HG02840 (cell line): Measurements from ENCODE around the gene ADGRL1.
"Not testable (repeated sequence)": the region's sequence is repeated elsewhere in the genome, so short reads cannot be mapped to it uniquely, and the experiment has no call there.

ENCODE experiments used
- ATAC-seq: cut with Tn5 transposase; IDR thresholded peaks from one replicate; pipeline ENCODE4 v1.9.1; 2021; ENCODE audit warnings: mild to moderate bottlenecking, moderate library complexity, moderate number of reproducible peaks; ENCODE audit not compliant: unreplicated experiment, low FRiP score

The ADGRL1 gene

DNA sequence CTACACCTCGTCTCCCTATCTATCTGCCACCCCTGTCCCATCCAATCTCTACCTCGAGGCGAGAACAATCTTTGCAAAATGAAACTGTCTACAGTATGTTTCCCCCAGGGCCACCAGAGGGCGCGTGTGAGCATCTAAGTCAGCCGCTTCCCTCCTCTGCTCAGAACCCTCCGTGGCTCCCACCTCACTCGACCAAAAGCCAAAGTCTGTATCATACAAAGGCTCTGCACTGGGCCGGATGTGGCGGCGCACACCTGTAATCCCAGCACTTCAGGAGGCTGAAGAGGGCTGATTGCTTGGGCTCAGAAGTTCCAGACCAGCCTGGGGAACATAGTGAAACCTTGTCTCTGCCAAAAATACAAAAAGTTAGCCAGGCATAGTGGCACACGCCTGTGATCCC, 9.9 kb downstream of the ADGRL1 start:
- not testable (repeated sequence) for ATAC-seq

DNA sequence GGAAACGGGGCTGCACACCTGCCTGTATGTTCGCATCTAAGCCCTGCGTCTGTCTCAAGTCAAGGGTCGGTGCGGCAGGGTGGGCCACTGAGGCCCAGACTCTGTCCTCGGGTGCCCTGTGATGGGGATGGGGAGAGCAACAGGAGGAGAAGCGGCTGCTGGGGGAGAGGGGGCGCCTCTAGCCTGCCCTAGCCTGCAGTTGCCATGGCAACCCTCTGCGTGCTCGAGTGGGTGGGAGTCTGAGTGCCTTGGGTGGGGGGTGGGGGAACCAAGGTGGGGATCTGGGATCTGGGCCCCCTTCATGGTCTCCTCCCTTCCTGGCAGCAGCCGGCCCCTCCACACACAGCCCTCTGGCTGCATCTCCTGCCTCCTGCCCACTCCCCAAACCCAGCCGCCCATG, 10.8 kb downstream of the ADGRL1 start:
- ATAC-seq: not testable (repeated sequence)

DNA sequence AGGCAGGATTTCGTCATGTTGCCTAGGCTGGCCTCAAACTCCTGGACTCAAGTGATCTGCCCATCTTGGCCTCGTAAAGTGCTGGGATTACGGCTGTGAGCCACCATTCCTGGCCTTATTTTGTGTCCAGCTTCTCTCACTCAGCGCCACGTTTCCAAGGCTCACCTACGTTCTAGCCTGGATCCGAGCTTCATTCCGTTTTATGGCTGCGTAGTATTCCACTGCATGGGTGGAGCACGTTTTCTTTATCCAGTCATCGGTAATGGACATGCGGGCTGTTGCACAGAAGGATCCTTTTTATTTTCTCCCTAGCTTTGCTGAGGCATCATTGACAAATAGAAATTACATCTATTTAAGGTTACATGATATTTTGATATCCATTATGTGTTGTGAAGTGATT, 16.6 kb downstream of the ADGRL1 start:
- ATAC-seq: no peak

DNA sequence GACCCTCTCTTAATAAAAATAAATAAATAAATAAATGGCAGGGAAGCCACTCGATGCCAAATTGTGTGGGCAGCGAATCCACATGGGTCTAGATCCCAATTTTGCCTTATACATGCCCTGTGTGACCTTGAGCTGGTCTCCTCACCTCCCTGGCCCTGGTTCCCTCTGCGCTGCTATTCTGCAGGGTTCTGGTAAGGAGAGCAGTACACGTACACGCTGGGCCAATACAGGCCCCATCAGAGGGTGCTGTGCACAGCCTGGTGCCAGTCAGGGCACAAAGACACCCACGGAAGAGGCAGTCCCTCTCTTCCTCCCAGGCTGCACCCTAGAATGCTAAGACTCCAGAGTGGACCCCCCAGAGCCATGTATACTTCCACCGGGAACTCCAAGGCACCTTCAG, 17.9 kb downstream of the ADGRL1 start:
- ATAC-seq: not testable (repeated sequence)

DNA sequence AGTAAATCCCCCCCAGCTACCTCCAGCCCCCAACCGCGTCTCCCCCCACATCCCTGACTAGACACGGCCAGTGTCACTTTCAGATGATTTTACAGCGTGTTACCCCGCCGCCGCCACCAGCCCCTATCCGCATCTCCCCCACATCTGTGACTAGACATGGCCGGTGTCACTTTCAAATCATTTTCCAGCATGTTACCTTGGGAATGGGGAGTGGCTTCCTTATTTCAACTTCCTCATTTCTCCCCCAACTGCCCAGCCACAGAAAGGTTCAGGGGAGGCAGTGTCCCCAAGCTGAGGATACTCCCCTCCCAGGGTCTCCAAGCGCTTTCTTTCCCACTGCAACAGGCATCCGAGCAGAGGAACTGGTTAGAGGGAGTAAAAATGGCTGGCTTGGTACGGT, 18.4 kb downstream of the ADGRL1 start:
- ATAC-seq: no peak

DNA sequence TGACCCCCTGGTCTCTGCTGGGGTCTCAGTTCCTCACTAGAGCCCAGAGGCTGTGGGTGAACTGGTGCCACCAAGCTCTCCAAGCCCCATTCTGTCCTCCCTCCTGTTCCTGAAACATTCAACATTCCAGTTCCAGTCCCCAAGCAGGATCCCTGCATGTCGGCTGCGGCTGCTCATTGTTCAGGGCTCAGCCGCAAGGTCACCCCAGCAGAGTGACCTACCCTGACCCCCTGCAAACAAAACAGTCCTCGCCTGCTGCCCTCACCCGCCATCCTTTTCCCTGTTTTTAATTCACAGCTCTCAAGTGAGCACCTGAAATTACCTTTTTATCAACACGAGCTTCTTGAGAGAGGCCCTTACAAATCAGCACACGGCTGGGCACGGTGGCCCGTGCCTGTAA, 19.3 kb downstream of the ADGRL1 start:
- not testable (repeated sequence) for ATAC-seq

DNA sequence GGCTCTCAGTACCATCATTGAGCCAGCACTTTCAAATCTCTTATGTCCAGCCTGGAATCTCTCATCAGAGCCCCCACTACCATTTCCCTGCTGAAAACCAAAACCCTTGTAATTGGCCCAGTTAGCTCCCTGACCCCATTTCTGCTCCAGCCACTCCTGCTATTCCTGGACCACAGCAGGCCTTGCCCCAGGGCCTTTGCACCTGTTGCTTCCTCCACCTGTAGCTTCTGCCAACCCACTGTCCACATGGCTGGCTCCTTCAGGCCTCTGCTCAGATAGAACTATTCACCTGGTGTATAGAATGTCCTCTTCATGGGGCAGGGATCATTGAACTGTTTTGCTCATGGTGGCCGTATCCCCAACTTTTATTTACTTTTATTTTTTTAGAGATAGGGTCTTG, 20.3 kb downstream of the ADGRL1 start:
- not testable (repeated sequence) for ATAC-seq

DNA sequence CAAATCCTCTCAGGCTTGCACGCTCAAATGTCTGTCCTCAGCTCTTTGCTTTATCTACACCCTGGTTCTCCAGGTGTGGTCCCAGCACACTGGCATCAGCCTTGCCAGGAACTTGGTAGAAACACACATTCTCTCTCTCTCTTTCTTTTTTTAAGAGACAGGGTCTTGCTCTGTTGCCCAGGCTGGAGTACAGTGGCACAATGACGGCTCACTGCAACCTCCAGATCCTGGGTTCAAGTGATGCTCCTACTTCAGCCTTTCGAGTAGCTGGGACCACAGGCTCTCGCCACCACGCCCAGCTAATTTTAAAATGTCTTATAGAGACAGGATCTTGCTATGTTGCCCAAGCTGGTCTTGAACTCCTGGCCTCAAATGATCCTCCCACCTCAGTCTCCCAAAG, 20.8 kb downstream of the ADGRL1 start:
- ATAC-seq: no peak

DNA sequence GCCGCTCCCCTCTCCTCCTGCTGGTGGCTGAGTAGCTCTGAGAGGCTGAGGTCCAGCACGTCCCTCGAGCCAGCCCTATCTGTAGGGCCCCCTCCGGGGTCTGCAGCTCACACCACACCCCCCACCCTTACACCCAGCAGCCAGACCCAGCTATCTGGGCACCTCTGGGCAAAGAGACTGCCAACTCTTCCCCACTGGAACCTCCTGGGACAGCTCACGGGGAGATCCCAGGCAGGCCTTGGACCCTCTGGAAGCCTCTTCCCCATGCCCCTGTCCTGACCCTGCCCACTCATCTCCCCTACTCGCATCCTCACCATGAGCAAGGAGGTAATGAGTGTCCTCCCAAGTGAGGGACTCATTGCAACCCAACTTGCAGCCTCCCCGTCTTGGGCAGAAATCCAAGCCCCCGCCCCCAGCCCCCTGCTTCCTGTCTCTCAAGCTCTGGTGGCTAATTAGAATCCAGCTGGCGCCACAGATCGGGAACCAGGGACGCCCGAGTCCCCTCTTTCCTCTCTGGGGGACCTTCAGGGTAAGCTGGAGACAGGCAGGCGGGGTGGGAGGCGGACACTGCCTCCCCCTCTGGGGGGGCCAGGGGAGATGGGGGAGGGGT, 22.1 kb downstream of the ADGRL1 start:
- ATAC-seq: no peak

DNA sequence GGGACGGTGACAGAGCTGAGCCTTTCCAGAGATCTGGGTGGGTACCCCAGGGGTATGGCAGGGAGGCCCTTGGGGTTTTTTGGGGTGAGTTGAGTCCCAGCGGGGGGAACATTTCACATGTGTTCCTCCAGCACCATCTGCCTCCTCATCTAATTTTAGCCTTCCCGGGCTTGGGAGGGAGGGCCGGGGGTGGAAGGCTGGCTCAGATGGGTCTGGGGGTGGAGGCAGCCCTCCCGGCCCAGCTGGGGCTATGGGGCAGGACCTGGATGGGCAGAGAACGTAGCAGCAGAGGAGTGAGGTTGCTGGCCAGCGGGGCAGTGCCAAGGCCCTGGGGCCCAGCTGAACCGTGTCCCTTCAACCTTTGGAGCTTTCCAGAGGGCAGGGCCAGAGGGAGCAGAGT, 23.5 kb downstream of the ADGRL1 start:
- no peak for ATAC-seq

DNA sequence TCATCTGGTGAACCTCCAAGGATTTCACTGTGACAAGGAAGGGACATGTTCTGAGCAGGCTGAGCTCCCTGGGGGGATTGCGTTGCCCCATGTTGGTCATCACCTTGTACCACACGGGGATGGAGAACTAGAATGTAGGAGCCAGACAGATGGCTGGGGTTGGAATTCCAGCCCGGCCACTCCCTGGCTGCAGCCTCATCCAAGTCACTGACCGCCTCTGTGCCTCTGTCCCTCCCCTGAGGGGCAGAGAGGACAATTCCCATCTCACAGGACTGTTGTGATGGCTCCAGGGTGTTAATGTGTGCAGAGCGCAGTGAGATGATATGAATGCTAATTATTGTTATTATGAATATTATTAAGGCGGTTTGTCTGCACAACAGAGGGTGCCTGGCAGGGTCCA, 24.1 kb downstream of the ADGRL1 start:
- no peak for ATAC-seq

DNA sequence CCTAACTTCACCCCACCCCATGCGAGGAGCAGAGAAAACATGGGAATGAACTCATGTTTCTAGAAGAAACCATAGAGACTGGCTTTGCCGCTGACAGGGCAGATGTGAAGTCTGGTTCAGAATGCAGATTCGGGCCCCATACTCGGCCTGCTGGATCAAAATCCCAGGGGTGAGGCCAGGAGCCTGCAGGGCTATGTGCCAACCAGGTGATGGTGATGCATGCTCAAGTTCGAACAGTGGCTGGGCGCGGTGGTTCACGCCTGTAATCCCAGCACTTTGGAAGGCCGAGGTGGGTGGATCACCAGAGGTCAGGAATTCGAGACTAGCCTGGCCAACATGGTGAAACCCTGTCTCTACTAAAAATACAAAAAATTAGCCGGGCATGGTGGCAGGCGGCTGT, 24.8 kb downstream of the ADGRL1 start:
- not testable (repeated sequence) for ATAC-seq

DNA sequence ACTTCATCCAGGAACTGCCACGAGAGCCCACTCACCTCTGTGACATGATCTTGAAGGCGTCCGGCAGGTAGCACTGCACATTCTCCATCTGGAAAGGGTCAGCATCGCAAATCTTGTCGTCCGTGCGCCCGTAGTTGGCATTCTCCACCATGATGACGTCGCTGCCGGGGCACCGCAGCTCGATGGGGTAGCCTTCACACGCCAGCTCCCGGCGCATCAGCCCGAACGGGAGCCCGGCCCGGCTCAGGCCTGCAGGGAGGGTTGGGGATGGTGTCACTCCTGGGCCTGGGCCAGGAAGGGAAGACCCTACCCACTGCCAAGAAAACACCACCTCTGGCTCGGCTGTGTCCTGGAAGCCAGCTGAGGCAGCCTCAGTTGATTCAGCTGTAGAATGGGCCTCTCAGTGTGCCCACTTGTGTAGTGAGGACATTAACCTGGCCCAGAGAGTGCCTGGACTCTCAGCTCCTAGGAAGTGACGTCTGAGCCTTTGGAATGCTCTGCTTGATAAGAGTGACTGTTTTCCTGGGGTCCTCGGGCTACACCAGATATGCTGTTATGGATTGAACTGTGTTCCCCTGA, 28.4 kb downstream of the ADGRL1 start:
- ATAC-seq: no peak

DNA sequence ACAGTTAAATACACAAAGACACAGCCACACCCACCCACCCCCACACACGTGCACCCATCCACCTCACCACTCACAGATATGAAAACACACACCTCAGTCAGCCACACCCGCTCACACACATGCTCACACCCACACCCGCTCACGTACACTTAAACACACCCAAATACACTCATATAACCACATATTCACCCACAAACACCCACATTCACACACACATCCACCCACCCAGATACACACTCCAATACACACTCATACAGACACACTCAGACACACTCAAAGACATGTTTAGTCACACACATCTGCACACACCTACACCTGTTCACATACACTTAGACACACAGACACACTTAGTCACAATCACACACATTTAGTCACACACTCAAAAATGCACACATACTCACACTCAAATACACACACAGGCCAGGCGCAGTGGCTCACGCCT, 30.6 kb downstream of the ADGRL1 start:
- no peak for ATAC-seq

DNA sequence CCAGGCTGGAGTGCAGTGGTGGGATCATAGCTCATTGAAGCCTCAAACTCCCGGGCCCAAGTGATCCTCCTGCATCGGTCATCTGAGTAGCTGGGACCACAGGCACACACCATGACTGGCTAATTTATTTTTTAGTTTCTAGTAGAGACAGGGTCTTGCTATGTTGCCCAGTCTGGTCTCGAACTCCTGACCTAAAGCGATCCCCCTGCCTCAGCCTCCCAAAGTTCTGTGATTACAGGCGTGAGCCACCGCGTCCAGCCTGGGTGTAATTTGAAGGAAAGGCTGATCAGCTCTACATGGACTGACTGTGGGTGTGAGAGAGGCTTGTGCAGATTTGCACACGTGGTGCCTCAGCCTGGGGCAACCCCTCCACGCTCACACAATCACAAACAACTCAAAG, 31.1 kb downstream of the ADGRL1 start:
- ATAC-seq: no peak

DNA sequence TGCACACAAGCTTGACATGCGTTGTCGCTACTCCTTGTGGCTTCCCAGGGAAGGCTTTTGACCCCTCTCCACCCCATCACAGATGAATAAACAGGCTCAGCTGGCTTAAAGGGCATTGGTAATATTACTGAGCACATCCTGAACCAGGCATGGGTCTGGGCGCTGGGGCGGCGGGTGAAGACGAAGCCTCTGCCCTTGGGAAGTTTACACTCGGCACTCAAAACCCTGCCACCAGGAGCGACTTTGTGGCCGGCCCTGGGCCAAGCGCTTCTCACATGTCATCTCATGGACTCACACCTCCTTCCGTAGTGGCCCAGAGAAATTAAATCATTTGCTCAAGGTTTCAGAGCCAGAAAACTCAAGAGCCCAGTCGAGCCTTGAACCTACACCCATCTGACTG, 37.0 kb downstream of the ADGRL1 start:
- no peak for ATAC-seq

DNA sequence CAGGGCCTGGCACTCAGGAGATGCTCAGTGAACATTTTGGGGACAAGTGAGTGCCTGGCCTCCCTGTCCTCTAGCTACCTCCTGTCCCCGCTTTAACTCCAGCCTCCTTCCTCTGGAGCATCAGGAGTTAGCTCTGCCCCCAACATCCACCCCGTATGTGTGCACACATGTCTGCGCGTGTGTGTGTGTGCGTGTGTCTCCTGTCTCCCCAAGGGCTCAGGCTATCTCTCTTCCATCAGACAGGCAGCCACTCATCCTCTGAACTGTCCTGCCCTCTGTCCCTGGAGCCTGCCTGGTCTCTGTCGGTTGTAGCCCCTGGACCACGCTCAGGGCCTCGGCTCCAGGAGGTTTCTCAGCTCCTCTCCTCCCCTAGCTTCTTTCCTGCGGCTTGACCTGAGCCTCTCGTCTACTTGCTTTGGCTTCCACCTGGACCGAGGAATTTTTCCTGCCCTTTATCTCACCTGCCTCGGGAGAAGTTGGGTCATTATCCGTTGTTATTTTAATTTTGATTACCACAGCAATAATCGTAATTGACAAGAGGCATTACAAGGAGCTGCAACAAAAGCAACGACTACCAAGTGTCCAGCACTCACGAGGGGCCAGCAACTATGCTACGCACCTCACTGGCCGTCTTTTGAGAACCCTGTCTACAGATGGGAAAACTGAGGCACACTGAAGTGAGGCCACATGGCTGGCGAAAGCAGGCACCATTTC, 37.6 kb downstream of the ADGRL1 start:
- no peak for ATAC-seq

DNA sequence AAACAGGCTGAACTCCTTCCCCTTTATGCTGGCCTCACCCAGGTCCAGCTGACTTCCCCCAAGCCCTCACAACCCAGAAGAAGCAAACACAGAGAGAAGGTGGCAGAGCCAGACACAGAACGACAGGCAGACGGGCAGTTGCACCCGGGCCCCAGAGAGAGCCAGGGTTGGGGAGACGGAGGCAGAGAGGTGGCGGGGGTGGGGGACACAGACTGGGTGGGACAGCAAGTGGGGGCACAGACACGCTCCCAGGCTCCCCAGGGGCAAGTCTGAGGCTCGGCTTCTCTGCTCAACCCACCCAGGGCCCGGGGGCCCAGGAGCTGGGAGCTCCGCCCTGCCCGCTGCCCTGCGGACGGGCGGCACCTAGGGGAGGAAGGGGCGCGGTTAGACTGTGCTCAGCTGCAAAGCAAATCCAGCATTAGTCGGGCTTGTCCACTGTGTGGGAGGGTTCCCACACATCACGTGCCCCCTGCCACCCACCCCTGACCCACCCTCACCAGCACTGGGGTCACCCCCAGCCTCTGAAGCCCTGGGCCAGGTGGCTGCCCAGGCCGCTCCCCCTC, 38.3 kb downstream of the ADGRL1 start:
- ATAC-seq: no peak

DNA sequence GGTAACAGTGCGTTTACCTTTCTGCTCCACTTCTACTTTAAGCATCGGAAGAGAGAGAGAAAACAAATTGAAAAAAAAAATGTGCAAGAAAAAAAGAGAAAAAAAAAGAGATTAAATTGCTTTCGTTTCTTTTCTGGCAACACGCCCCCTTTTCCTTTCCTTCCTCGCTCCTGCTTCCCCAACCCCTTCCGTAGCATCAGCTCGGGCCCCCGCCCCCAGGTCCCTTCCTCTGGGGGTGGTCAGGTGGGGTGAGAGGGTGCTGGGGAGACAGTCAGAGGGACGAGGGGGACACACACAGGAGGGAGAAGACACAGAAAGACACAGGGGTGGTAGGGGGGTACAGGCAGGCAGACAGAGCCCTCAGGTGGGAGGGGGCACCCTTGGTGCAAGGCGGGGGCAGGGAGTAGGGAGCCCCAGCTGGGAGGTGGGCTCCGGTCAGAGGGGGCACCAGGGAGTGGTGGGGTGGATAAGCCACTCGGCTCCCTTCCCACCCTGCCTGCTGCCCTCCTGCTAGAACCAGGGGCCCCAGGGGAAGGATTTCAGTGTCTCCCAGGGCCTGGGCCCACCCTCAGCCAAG, 38.9 kb downstream of the ADGRL1 start:
- no peak for ATAC-seq

DNA sequence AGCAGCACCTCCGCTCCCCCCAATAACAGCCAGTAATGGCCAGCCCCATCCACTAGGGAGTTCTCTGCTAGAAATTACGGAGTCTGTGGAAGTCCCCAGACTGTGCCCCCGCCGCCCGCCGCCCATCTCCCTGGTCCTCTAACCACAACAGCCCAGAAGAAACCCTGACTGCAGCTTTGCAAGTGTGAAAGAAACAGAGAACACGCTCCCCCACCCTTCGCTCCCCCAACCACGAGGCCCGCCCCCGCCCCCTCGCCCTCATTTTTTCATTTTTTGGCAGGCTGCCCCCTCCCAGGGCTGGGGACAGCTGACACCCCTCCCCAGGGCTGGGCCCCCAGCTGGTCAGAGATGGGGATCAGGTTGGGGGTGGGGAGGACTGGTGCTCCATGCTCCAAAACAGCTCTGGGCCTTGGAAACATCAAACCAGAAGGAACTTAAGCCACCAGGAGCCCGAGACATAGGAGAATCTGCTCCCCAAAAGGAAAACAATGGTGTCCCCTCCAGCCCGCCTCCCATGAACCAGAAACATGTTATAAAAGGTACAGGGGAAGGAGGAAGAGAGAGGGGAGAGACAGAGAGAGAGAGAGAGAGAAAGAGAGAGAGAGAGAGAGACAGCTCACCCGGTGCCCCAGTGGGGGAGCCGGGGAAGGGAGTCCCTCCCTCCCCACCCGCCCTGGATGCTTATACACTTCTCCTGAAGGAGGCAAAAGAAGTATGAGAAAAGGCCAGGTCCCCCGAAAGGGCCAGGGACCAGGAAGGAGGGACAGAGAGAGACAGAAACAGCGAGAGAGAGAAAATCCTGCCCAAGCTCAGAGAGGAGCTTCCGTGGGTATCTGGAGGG, 39.8 kb downstream of the ADGRL1 start:
- ATAC-seq: no peak
